GM18507 (cell line): ENCODE data around the gene TSHZ3.

ENCODE experiments used
- DNase-seq: peaks from one replicate; pipeline ENCODE4 v3.0.0; 2011; ENCODE audit warnings: low read depth; ENCODE audit not compliant: insufficient read length; ENCODE audit errors: extremely low spot score
- FAIRE-seq: peaks from 2 replicates; lab custom pipeline; 2011; peaks lifted over from hg19 to GRCh38; lab: Jason Lieb, UNC

Gene TSHZ3

GRCh38 chr19:31299665-31300064 lies 49.6 kb downstream of the TSHZ3 start:
- DNase-seq: no peak
- no peak for FAIRE-seq

DNA sequence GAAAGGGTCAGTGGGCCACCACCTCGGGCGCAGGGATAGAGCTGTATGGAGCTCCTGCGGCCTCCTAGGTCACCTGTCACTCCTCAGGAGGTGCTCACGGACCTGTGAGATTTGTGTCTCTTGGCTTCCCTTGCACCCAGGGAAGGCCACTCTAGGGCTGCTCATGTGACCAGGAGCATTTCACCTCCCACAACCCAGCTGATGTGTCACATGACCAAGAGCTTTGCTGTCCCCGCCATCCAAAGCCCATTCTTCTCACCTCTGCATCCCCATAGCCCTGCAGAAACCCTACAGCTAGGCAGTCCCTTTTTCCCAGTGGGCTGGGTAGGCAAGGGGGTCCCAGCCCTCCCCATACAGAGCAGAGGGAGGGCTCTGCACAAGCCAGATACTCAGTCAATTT lies 51.2 kb downstream of the TSHZ3 start:
- no peak for FAIRE-seq
- no peak for DNase-seq

GRCh38 chr19:31296741-31297390 lies 52.4 kb downstream of the TSHZ3 start:
- DNase-seq (no peak), FAIRE-seq (no peak)

DNA sequence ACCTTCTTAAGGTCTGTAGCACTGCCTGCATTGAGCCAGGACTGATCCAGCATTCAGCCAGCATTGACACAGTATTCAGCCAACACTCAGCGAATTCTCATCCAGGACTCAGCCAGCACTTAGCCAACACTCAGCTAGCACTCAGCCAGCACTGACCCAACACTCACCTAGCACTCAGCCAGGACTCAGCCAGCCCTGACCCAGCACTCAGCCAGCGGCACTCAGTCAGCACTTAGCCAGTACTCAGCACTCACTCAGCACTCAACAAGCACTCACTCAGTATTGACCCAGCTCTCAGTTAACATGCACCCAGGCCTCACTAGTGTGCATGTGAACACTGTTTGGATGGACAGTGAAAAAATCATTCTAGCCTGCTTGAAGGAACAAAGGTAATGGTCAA lies 55.0 kb downstream of the TSHZ3 start:
- no peak for FAIRE-seq

DNA sequence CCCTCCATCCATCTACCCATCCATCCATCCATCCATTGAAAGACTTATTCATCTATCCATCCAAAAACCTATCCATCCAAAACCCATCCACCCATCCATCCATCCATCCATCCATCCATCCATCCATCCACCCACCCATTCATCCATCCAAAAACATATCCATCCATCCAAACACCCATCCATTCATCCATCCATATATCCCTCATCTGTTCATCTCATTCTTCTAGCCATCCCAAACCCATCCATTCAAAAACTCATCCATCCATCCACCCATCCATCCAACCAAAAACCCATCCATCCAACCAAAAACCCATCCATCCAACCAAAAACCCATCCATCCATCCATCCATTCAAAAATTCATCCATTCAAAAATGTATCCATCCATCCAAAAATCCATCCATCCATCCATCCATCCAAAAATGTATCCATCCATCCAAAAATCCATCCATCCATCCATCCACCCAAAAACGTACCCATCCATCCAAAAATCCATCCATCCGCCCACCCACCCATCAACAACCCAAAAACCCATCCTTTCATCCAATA lies 56.5 kb downstream of the TSHZ3 start:
- no peak for FAIRE-seq

More for the DNA sequence above, 55.0 kb downstream of the TSHZ3 start:
- DNase-seq: no peak

DNA sequence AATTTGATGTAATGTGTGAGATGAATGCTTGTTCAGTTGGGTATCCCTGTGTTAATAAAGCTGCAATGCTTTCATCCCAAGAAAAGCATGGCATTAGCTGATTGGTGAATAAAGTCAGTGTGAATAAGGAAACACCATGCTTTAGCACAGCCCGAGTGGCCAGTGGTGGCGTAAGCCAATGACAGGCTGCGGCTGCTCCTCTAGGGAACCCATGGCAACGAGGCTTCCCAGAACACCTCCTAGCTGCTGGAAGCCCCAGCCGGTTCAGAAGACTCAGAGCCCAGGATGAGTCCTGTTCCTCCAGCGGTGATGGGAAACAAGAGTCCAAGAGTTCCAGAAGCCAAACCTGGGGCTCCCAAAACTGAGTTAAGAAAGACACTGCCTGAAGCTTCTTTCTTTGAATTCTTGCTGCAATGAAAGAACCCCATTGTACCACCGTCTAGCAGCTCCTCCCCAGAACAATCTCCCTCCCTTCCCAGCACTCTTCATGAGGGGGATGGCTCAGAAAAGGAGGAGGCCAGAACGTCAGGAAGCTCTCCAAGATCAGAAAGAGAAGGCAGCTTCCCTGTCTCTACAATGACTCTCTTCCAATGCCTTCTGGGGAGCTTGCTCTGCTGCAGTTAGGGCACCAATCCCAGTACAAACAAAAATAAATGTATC lies 58.2 kb downstream of the TSHZ3 start:
- no peak for FAIRE-seq
- no peak for DNase-seq

More for the DNA sequence above, 56.5 kb downstream of the TSHZ3 start:
- no peak for DNase-seq

DNA sequence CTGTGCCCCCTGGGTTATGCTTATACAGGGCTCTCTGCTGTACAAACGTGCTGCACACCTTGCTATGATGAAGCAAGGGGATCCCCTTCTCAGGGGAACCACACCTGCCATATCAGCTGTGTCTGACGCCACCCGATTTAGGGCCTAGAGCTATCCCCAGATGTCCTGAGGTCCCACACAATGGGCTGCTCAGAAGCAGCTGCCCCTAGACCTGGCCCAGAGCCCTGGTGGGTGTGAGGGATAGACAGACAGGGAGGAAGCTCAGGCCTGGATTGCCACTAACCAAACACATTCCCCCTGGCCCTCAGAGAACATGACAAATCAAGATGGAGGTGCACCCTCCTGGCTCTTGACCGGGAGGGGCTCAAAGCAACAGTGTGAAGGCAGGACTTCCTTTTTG lies 59.3 kb downstream of the TSHZ3 start:
- FAIRE-seq: no peak
- no peak for DNase-seq

DNA sequence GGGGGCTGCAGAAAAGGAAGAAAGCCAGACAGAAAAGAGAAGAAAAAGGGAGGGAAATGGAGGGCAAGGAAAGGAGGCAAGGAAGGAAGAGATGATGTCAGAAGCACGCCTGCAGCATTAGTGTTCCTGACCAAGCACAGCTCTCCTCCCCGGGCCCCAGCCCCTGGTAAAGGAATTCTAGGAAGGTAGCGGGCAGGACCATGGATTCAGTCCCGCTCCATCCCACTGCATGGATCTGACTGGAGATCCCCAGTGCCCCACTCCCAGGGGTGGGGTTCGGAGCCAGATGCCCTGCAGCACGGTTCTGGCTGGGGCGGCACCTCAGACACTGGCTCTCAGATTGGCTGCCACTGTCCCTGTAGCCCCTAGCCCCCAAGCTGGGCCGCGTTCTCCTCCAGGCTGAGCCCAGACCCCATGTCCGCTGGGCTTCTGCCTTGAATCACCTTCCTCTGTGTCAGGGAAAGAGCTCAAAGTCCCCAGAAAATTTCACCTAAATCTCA lies 59.8 kb downstream of the TSHZ3 start:
- DNase-seq (no peak), FAIRE-seq (no peak)

GRCh38 chr19:31286491-31286890 lies 62.7 kb downstream of the TSHZ3 start:
- no peak for DNase-seq
- no peak for FAIRE-seq

- DNase-seq: no peak
- no peak for FAIRE-seq
Measured at GRCh38 chr19:31285744-31286143, 63.5 kb downstream of the TSHZ3 start.

GRCh38 chr19:31284621-31285020 lies 64.6 kb downstream of the TSHZ3 start:
- DNase-seq (no peak), FAIRE-seq (no peak)

GRCh38 chr19:31283701-31284100 lies 65.5 kb downstream of the TSHZ3 start:
- no peak for DNase-seq
- FAIRE-seq: no peak

GRCh38 chr19:31282346-31282745 lies 66.9 kb downstream of the TSHZ3 start:
- FAIRE-seq (no peak), DNase-seq (no peak)

- DNase-seq: no peak
- no peak for FAIRE-seq
Measured at GRCh38 chr19:31280287-31281006, 68.8 kb downstream of the TSHZ3 start.

- FAIRE-seq (no peak), DNase-seq (no peak)
Measured at GRCh38 chr19:31279436-31279765, 69.8 kb downstream of the TSHZ3 start.

- no peak for FAIRE-seq
Measured at GRCh38 chr19:31278555-31279435, 70.4 kb downstream of the TSHZ3 start.

DNA sequence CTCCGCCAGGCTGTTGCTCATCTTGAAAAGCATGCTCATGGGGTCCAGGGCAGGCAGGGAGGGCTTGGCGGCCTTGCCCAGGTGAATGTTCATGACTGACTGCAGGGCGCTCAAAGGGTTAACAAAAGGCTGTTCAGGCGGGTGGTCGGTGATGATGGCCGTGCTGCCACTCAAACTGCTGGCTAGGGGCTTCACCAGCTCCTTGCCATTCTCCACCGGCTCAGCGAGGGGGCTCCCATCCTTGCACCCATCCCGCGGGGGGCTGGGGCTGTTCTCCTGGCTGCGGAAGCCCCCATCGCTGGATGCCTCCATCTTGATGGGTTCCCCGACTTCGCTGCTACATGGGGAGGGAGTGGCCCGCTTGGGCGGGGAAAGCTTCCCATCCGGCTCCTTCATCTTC lies 71.7 kb downstream of the TSHZ3 start:
- no peak for DNase-seq
- FAIRE-seq: no peak

More at GRCh38 chr19:31278555-31279435, 70.4 kb downstream of the TSHZ3 start:
- DNase-seq: no peak

- FAIRE-seq (no peak), DNase-seq (no peak)
Measured at GRCh38 chr19:31276831-31277230, 72.4 kb downstream of the TSHZ3 start.

- DNase-seq: no peak
Measured at GRCh38 chr19:31275068-31275334, 74.2 kb downstream of the TSHZ3 start.

More at GRCh38 chr19:31275068-31275334, 74.2 kb downstream of the TSHZ3 start:
- no peak for FAIRE-seq
